GM18907 (cell line): ENCODE data around the gene KRT1.
"Not testable (repeated sequence)": the region's sequence is repeated elsewhere in the genome, so short reads cannot be mapped to it uniquely, and the experiment has no call there.

Experiments
- ATAC-seq: cut with Tn5 transposase; IDR thresholded peaks from one replicate; pipeline ENCODE4 v1.9.1; 2021; ENCODE audit warnings: mild to moderate bottlenecking, moderate library complexity; ENCODE audit not compliant: unreplicated experiment

KRT1 gene

GRCh38 chr12:52680363-52680762 lies at the start of gene KRT1:
Gene KRT1, minus strand, starts transcription at chr12:52680407. Its CDS starts 59 bp downstream, at chr12:52680348.
- no peak for ATAC-seq

GRCh38 chr12:52729147-52729546 lies 48.9 kb upstream of the KRT1 start:
- ATAC-seq, result no peak

DNA sequence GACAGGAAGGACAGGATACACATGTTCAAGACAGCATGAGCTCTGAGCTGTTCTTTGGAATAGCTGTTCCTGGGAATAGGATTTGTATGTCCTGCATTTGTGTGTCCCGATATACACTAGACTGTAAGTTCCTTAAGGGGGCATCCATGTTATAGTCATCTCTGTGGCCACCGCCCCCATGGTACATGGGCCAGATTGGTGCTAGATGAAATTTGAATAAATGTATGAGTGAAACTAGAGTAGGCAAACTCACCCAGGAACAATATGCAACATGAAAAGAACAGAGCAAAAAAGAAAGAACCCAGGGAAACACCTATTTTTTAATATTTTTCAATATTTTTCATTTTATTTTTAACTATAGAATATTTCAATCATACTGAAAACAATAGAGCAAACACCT lies 48.2 kb upstream of the KRT1 start:
- no peak for ATAC-seq

DNA sequence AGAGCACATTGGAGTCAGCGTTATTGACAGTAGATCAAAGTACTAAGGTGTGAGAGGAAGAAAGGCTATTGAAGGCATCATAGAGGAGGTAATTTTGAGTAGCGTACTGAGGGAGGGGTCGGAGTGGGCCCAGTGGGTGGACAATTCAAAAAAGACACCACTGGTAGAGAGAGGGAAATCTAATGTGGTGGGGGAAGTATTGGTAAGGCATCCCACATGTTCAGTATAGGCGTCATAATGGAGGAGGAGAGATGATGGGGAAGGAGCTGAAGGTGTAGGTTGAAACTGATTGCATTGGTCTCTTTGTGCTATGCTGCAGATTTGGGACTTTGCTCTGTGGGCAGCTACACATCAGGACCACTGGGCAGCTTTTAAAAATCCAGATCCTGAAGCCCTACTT lies 46.8 kb upstream of the KRT1 start:
- ATAC-seq, result no peak

GRCh38 chr12:52726451-52726850 lies 46.2 kb upstream of the KRT1 start:
- ATAC-seq, result no peak

- ATAC-seq, result no peak
These were observed 44.2 kb upstream of the KRT1 start for GRCh38 chr12:52724384-52724783.

DNA sequence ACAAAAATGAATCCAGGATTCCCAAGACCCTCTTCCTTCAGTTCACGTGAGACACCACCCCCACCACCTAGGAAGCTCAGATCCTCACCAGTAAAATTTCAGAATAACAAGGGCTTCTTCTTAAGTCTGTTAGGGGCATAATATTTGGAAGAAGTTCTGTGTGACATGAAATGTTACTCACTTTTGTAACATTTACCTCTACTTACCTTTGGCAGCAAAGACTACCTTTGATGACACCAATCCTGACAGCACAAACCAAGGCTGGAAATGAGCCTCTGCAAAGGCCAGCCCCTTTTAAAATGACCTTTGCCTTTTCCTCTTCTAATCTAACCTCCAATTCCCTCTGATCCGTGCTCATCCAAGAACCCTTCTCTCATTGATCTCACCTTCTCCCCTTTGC lies 42.5 kb upstream of the KRT1 start:
- no peak for ATAC-seq

DNA sequence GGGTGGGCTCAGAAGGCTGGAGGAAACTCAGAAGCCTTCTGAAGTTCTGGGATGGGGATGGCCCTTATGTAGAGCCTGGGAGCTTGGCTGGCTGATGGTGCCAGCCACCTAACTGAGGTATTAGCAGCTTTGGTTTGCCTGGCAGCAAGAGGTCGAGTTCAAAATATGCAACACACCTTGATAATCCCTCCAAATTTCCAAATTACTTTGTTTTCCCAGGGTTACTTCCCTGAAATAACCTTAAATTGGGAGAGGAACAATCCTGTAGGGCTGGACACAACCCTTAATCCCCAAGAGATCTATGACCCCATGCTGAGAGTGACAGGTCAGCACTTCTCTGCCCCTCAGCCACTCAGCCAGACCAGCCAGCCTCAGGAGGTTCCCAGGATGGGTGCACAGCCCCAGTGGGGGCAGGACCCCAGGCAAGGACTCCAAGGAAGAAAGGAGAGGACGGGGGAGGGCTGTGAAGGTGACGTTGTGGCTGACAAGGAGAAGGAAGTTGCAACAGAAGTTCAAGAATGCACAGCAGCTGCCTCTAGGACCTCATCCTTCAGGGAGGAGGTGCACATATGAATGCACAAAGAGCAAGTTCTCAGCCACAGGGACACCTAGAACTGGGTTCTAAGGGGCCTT lies 41.7 kb upstream of the KRT1 start:
- ATAC-seq, result no peak

DNA sequence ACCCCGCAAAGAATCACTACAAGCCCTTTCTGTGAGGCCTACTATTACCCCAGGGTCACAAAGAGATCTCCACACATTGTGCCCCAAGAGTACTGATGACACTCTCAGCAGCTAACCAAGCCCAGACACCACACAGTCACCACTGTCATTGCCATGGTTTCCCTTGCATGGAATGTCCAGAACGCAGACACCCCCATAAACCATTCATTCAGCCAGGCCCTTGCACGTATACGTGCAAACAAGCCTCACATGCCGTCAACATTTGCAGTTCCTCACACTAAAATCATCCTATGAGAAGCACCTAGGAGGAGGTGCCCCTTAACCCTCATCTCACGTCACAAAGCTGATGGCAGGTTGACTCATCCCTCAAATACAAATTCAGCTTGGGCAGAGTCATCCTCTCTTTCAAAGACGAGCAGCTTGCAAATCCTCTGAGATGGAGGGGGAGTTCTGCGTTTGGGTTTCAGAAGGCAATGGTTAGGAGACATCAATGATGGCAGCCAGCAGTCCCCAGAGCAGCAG lies 40.2 kb upstream of the KRT1 start:
- ATAC-seq, result no peak

- ATAC-seq, result no peak
These were observed 35.9 kb upstream of the KRT1 start for GRCh38 chr12:52716061-52716460.

- no peak for ATAC-seq
These were observed 35.2 kb upstream of the KRT1 start for GRCh38 chr12:52715416-52715815.

- no peak for ATAC-seq
These were observed 34.7 kb upstream of the KRT1 start for GRCh38 chr12:52714887-52715281.

GRCh38 chr12:52713960-52714886 lies 34.0 kb upstream of the KRT1 start:
- no peak for ATAC-seq

DNA sequence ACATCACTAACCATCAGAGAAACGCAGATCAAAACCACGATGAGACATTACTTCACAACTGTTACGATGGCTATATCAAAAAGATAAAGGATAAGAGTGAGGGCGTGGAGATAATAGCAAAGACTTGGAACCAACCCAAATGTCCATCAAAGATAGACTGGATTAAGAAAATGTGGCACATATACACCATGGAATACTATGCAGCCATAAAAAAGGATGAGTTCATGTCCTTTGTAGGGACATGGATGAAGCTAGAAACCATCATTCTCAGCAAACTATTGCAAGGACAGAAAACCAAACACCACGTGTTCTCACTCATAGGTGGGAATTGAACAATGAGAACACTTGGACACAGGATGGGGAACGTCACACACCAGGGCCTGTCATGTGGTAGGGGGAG lies 31.9 kb upstream of the KRT1 start:
- not testable (repeated sequence) for ATAC-seq

DNA sequence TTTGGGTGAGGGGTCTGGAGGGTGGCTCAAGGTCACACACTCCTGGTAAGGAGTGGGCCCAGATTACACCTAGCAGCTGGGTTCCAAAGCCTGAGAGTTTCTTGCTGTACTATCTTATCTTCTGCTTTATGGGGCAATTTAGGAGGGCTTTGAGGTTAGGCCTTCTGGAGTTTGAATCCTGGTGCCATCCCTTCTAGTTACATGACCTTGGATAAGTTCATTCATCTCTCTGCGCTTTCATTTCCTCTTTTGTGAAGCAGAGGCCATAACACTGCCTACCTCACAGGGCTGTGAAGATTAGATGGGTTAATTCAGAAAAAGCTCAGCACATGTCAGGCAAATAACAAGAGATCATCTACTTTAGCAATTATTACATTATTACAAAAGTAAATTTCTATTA lies 30.5 kb upstream of the KRT1 start:
- no peak for ATAC-seq

GRCh38 chr12:52708010-52708409 lies 27.8 kb upstream of the KRT1 start:
- no peak for ATAC-seq

GRCh38 chr12:52704464-52704863 lies 24.3 kb upstream of the KRT1 start:
- ATAC-seq, result no peak

- no peak for ATAC-seq
These were observed 23.7 kb upstream of the KRT1 start for GRCh38 chr12:52703878-52704277.

DNA sequence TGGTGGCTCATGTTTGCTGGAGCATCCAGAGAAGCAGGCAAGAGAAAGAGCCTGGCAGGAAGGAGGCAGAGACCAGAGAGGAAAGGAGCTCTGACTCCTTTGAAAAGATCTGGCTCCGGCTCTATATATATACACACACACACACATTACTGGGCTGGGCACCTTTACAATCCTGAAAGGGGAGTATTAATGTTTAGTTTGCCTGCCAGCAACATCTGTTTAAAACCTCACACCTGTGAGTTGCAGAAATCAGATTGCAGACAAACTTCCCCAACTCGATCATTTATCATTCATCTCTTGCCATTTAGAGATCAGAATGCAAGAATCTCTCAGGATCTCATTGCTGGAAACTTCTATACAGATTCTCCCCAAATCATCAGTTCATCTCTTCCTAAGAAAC lies 23.2 kb upstream of the KRT1 start, which contains the start of gene KRT77:
TSS of gene KRT77 (minus strand) at position 101 of the 400 bp plus-strand sequence. CDS start at position 11, 90 bp downstream.
- no peak for ATAC-seq

GRCh38 chr12:52702338-52702737 lies 22.1 kb upstream of the KRT1 start:
- ATAC-seq, result no peak

DNA sequence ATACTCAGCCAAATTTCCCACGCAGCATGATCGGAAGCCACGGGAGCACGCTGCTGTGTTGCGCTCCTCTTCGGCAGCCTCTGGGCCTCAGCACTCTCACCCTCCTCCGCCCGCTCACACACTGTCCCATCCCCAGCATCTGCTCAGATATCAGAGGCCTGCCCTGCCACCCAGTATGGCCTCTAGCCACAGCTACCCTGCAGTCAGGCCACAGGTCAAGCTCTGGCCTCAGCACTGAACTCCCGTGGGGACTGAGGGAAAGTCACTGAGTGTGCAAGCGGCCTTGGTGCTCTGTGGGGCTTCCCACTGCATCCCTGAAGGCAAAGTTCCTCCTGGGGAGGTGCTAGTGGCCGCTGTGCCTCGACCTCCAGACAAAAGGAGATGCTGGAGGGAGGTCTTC lies 21.1 kb upstream of the KRT1 start:
- ATAC-seq, result no peak

GRCh38 chr12:52699960-52700359 lies 19.8 kb upstream of the KRT1 start:
- no peak for ATAC-seq
